ENCODE data around the gene NEK5.
A peak's percentile ranks its signal among the peaks of the same experiment; 100 is the strongest.
"Not testable (repeated sequence)": the region's sequence is repeated elsewhere in the genome, so short reads cannot be mapped to it uniquely, and the experiment has no call there.

NEK5 gene

DNA sequence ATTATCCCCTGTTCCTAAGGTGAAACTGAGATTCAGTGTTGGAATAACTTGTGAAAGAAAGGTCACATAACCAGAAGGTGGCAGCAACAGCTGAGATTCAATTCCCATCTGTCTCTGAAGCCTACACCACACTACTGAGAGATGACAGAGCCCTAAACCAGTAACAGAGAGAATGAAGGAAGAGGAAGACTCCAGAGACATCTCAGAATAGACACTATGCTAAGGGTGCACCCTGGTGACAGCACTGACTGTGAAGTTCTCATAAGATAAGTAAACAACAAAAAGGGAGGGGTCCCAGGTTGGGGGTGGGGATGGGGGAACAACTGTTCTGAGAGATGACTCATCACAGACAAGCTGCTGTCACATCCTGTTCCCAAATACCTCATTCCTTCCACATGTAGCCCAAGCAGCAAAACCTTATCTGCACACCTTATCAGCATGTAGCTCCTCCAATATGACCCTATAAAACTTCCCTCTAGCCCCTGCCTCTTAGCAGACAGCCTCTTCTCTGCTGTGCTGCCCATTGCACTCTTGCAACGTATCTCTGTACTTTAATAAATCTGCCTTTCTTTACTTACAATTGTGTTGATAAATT is 57.8 kb downstream of the NEK5 start:
- Histone ChIP-seq H3K4me2 (peak overlapping the region in 1 of 11 experiments; percentile 37; a peak in 1 of 22 replicates), H3K27ac (no peak overlapping the region), H3K27me3 (no peaks in the 10 kb centered on the region), H3K36me3 (peaks cover 0 to 5% (median 0%) of the 10 kb centered on the region in 11 experiments; a peak in 1 of 22 replicates), H3K9ac (no peak overlapping the region), H3K4me1 (peaks cover 0 to 8% (median 2%) of the 10 kb centered on the region in 10 experiments; a peak in 4 of 20 replicates), H3K9me3 (replicated peaks in 1 of 11) (peaks cover 44 to 65% (median 51%) of the 10 kb centered on the region in 11 experiments), H4K20me1 (no peaks in the 10 kb centered on the region), H3K4me3 (no peak overlapping the region)
- TF ChIP-seq Cebpa-rat (IDR thresholded peaks at IDR 0.05) = no peak

- Histone ChIP-seq H3K9me3 (replicated peaks in 1 of 11) (peaks cover 56 to 82% (median 66%) of the 10 kb centered on the region in 11 experiments), H3K27me3 (no peaks in the 10 kb centered on the region), H3K9ac (no peak overlapping the region), H3K4me3 (peak overlapping the region in 1 of 10 experiments; percentile 11; a peak in 1 of 20 replicates), H3K36me3 (peaks cover 0 to 5% (median 0%) of the 10 kb centered on the region in 11 experiments; a peak in 1 of 22 replicates), H4K20me1 (no peaks in the 10 kb centered on the region), H3K4me2 (no peak overlapping the region), H3K27ac (no peak overlapping the region), H3K4me1 (peaks cover 0 to 8% (median 2%) of the 10 kb centered on the region in 10 experiments; a peak in 4 of 20 replicates)
- TF ChIP-seq Cebpa-rat (IDR thresholded peaks at IDR 0.05) = no peak
These were observed 61.6 kb downstream of the NEK5 start for GRCh38 chr13:52067237-52067636.

GRCh38 chr13:52061587-52061986 is 67.3 kb downstream of the NEK5 start:
- Histone ChIP-seq H3K9ac (no peak overlapping the region), H3K36me3 (no peaks in the 10 kb centered on the region), H3K27ac (no peak overlapping the region), H3K4me3 (no peak overlapping the region), H4K20me1 (no peaks in the 10 kb centered on the region), H3K9me3 (replicated peaks in 1 of 11) (peaks cover 34 to 53% (median 44%) of the 10 kb centered on the region in 11 experiments), H3K27me3 (no peaks in the 10 kb centered on the region), H3K4me2 (no peak overlapping the region), H3K4me1 (no peaks in the 10 kb centered on the region)
- no peak for TF ChIP-seq Cebpa-rat (IDR thresholded peaks at IDR 0.05)

DNA sequence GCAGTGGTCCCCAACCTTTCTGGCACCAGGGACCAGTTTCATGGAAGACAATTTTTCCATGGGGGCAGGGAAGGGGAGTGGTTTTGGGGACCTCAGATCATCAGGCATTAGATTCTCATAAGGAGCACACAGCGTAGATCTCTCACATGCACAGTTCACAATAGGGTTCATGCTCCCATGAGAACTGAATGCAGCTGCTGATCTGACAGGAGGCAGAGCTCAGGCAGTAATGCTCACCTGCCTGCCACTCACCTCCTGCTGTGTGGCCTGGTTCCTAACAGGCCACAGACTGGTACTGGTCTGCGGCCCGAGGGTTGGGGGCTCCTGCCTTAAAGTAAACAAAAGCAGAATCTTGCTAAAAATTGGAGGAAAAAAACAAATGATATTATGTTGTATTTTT is 67.8 kb downstream of the NEK5 start:
- not testable (repeated sequence) for H3K27me3 ChIP-seq, H3K9ac ChIP-seq, H3K36me3 ChIP-seq, H4K20me1 ChIP-seq, H3K4me2 ChIP-seq, H3K27ac ChIP-seq, H3K4me3 ChIP-seq, H3K4me1 ChIP-seq
- H3K9me3 ChIP-seq (replicated peaks in 1 of 11) = peaks cover 28 to 49% (median 39%) of the 10 kb centered on the region in 11 experiments

- H3K9ac ChIP-seq = no peak overlapping the region
- no peaks in the 10 kb centered on the region for H3K36me3 ChIP-seq
- H3K27ac ChIP-seq = no peak overlapping the region
- no peak overlapping the region for H3K4me3 ChIP-seq
- H3K4me2 ChIP-seq = no peak overlapping the region
- H3K9me3 ChIP-seq (replicated peaks in 1 of 11) = no peaks in the 10 kb centered on the region
- H3K4me1 ChIP-seq = no peaks in the 10 kb centered on the region
- H3K27me3 ChIP-seq = no peaks in the 10 kb centered on the region
- no peak for TF ChIP-seq Cebpa-rat (IDR thresholded peaks at IDR 0.05)
- no peaks in the 10 kb centered on the region for H4K20me1 ChIP-seq
These were observed 75.4 kb downstream of the NEK5 start for GRCh38 chr13:52053460-52053859.

DNA sequence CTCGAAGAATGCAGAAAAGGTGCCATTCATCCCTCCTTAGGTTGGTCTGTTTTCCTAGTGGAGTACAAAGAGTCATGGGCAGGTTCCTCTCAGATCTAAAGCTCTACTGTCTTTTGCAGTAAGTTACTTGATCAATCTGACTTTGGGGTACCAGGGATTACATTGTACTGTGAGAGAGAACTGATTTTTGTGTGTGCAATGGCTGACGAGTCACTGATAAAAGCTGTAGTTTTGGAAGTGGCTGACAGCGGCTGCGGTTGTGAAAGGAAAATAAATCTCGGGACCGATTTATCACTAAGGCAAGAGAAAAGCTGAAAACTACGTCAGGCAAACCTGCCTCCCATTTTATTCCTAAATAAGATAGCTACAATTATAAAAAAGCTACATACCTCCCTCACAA is 77.5 kb downstream of the NEK5 start:
- H3K9ac ChIP-seq = no peak overlapping the region
- H3K36me3 ChIP-seq = no peaks in the 10 kb centered on the region
- TF ChIP-seq Cebpa-rat (IDR thresholded peaks at IDR 0.05) = no peak
- H3K4me1 ChIP-seq = no peaks in the 10 kb centered on the region
- no peaks in the 10 kb centered on the region for H3K9me3 ChIP-seq (replicated peaks in 1 of 11)
- no peak overlapping the region for H3K4me3 ChIP-seq
- H4K20me1 ChIP-seq = no peaks in the 10 kb centered on the region
- no peaks in the 10 kb centered on the region for H3K27me3 ChIP-seq
- no peak overlapping the region for H3K4me2 ChIP-seq
- H3K27ac ChIP-seq = no peak overlapping the region

- Histone ChIP-seq H3K27ac (no peak overlapping the region), H3K4me1 (no peaks in the 10 kb centered on the region), H3K27me3 (no peaks in the 10 kb centered on the region), H3K36me3 (no peaks in the 10 kb centered on the region), H3K4me3 (no peak overlapping the region), H3K4me2 (no peak overlapping the region), H3K9me3 (replicated peaks in 1 of 11) (0 out of 22 replicates have a peak, but pooled peaks cover 0 to 4% (median 0%) of the 10 kb centered on the region in 11 experiments), H4K20me1 (no peaks in the 10 kb centered on the region), H3K9ac (no peak overlapping the region)
- TF ChIP-seq Cebpa-rat (IDR thresholded peaks at IDR 0.05) = no peak
These were observed 80.4 kb downstream of the NEK5 start for GRCh38 chr13:52048516-52048915.

DNA sequence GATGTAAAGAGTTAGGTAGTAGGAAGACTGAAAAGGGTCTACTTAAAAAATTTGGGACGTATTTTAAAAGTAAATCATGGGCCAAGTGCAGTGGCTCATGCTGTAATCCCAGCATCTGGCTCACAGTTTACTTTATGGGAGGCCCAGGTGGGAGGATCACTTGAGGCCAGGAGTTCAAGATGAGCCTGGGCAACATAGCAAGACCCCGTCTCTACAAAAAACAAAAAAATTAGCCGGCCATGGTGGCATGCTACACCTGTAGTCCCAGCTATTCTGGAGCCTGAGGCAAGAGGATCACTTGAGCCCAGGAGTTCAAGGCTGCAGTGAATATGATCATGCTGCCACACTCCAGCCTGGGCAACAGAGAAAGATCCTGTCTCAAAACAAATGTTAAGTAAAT is 81.4 kb downstream of the NEK5 start:
- Histone ChIP-seq H3K4me3 (no peak overlapping the region), H3K27me3 (no peaks in the 10 kb centered on the region), H3K27ac (no peak overlapping the region), H3K4me1 (no peaks in the 10 kb centered on the region), H3K36me3 (no peaks in the 10 kb centered on the region), H3K9ac (no peak overlapping the region), H4K20me1 (no peaks in the 10 kb centered on the region), H3K4me2 (no peak overlapping the region), H3K9me3 (replicated peaks in 1 of 11) (0 out of 22 replicates have a peak, but pooled peaks cover 0 to 4% (median 0%) of the 10 kb centered on the region in 11 experiments)
- TF ChIP-seq Cebpa-rat (IDR thresholded peaks at IDR 0.05) = no peak

DNA sequence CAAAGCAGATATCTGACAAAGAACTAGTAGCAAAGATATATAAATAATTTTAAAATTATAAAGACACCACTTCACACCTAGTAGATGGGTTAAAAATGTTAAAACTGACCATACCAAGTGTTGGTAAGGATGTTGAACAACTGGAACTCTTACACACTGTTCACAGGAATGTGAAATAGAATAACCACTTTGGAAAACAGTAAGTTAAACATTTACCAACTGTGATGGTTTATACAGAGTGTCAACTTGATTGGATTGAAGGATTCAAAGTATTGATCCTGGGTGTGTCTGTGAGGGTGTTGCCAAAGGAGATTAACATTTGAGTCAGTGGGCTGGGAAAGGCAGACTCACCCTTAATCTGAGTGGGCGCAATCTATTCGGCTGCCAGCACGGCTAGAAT is 85.2 kb downstream of the NEK5 start:
- no peak overlapping the region for H3K4me3 ChIP-seq
- H3K27ac ChIP-seq = no peak overlapping the region
- H3K9me3 ChIP-seq (replicated peaks in 1 of 11) = peaks cover 0 to 7% (median 0%) of the 10 kb centered on the region in 11 experiments; a peak in 3 of 22 replicates
- H3K27me3 ChIP-seq = no peaks in the 10 kb centered on the region
- H3K36me3 ChIP-seq = no peaks in the 10 kb centered on the region
- no peak overlapping the region for H3K4me2 ChIP-seq
- H3K9ac ChIP-seq = no peak overlapping the region
- no peaks in the 10 kb centered on the region for H3K4me1 ChIP-seq
- TF ChIP-seq Cebpa-rat (IDR thresholded peaks at IDR 0.05) = no peak
- no peaks in the 10 kb centered on the region for H4K20me1 ChIP-seq

- no peak for TF ChIP-seq Cebpa-rat (IDR thresholded peaks at IDR 0.05)
- H4K20me1 ChIP-seq = peaks cover 0 to 8% (median 0%) of the 10 kb centered on the region in 11 experiments; a peak in 2 of 22 replicates
- H3K9me3 ChIP-seq (replicated peaks in 1 of 11) = 0 out of 22 replicates have a peak, but pooled peaks cover 0 to 4% (median 0%) of the 10 kb centered on the region in 11 experiments
- H3K27ac ChIP-seq = no peak overlapping the region
- H3K4me2 ChIP-seq = no peak overlapping the region
- no peaks in the 10 kb centered on the region for H3K27me3 ChIP-seq
- H3K4me3 ChIP-seq = no peak overlapping the region
- H3K36me3 ChIP-seq = peaks cover 0 to 10% (median 4%) of the 10 kb centered on the region in 11 experiments; a peak in 7 of 22 replicates
- no peaks in the 10 kb centered on the region for H3K4me1 ChIP-seq
- H3K9ac ChIP-seq = no peak overlapping the region
These were observed 92.8 kb downstream of the NEK5 start for GRCh38 chr13:52036037-52036436.

Data from BLaER1 treated with 17β-estradiol and CSF1 and Interleukin-3, amounts not matched to agents 10 nM and 100 nM (cell line).